Ectodermal cell (in vitro differentiated cells): ENCODE results near the gene PCDH15.
"Not testable (repeated sequence)": the region's sequence is repeated elsewhere in the genome, so short reads cannot be mapped to it uniquely, and the experiment has no call there.

Experiments used
- H3K27ac ChIP-seq: 2 replicates; pipeline ENCODE4 v1.7.0; 2013; ENCODE audit warnings: mild to moderate bottlenecking, low read depth, low read length; ENCODE audit not compliant: insufficient read depth, poor library complexity, severe bottlenecking
- H3K27me3 ChIP-seq: 2 replicates; pipeline ENCODE4 v1.7.0; 2013; ENCODE audit warnings: mild to moderate bottlenecking, low read length; ENCODE audit not compliant: insufficient read depth, control insufficient read depth, poor library complexity, severe bottlenecking
- H3K36me3 ChIP-seq: one replicate; pipeline ENCODE4 v1.7.0; 2013; ENCODE audit warnings: low read length; ENCODE audit not compliant: control insufficient read depth, insufficient read depth
- H3K4me1 ChIP-seq: one replicate; pipeline ENCODE4 v1.7.0; 2013; ENCODE audit warnings: low read length; ENCODE audit not compliant: control insufficient read depth, insufficient read depth
- H3K4me3 ChIP-seq: 2 replicates; pipeline ENCODE4 v1.7.0; 2013; ENCODE audit warnings: low read depth, low read length, control low read depth; ENCODE audit not compliant: insufficient read depth
- H3K9me3 ChIP-seq: 2 replicates; pipeline ENCODE4 v1.7.0; 2013; ENCODE audit warnings: mild to moderate bottlenecking, low read length, moderate library complexity; ENCODE audit not compliant: control insufficient read depth
- WGBS, 2 experiments: methylation state at CpG; one replicate each; pipeline ENCODE4 v1.1.7; 2013; ENCODE audit warnings: missing lambda C conversion rate in 2 of 2; 5-methylcytosine and 5-hydroxymethylcytosine counted together

PCDH15 gene

DNA sequence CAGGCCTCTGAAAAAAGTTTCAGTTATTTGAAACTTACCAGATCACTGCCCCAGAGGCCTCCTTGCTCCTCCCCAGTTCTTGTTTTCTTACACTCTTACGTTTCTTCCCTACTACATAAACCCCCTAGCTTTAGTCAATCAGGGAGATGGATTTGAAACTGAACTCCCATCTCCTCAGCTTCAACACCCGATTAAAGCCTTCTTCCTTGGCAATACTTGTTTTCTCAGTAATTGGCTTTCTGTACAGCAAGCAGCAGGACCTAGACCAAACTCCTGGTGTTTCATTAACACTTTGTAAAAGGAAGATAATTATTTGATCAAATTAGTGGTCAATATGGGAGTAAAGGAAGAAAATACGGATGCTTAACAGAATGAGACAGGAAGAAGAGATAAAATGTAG, 870.4 kb downstream of the PCDH15 start:
- no peak overlapping the region for H3K27ac ChIP-seq
- no peaks in the 10 kb centered on the region for H3K27me3 ChIP-seq
- 64% methylated on average over 3 of the region's 3 CpGs for WGBS, 2 experiments
- H3K36me3 ChIP-seq: no peaks in the 10 kb centered on the region
- no peak overlapping the region for H3K4me3 ChIP-seq
- no peaks in the 10 kb centered on the region for H3K4me1 ChIP-seq
- H3K9me3 ChIP-seq: no peaks in the 10 kb centered on the region

DNA sequence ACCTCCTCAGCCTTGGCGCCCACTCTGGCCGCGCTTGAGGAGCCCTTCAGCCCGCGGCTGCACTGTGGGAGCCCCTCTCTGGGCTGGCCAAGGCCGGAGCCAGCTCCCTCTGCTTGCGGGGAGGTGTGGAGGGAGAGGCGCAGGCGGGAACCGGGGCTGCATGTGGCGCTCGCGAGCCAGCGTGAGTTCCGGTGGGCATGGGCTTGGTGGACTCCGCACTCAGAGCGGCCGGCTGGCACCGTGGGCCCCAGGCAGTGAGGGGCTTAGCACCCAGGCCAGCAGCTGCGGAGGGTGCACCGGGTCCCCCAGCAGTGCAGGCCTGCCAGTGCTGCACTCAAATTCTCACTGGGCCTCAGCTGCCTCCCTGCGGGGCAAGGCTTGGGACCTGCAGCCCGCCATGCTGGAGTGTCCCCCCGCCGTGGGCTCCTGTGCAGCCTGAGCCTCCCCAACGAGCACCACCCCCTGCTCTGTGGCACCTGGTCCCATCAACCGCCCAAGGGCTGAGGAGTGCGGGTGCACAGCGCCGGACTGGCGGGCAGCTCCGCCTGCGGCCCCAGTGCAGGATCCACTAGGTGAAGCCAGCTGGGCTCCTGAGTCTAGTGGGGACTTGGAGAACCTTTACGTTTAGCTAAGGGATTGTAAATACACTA, 876.9 kb downstream of the PCDH15 start:
- not testable (repeated sequence) for H3K27me3 ChIP-seq, H3K27ac ChIP-seq, H3K4me1 ChIP-seq, H3K36me3 ChIP-seq, H3K4me3 ChIP-seq, H3K9me3 ChIP-seq
- WGBS, 2 experiments: 96 to 97% methylated on average over 34 of the region's 34 CpGs

DNA sequence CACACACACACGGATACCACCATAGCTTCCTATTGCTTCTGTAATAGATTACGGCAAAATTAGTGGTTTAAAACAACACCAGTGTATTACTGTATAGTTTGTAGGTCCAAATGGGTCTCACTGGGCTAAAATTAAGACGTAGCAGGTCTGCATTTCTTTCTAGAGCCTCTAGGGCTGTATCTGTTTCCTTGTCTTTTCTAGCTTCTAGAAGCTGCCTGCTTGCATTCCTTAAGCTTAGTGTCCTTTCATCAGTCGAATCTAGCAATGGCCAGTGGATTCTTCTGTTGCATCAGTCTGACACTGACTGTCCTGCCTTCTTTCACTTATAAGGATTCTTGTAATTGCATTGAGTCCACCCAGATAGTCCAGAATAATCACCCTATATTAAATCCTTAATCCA, 882.3 kb downstream of the PCDH15 start:
- Histone ChIP-seq H3K4me1 (no peaks in the 10 kb centered on the region), H3K36me3 (no peaks in the 10 kb centered on the region), H3K27ac (no peak overlapping the region), H3K4me3 (no peak overlapping the region), H3K9me3 (no peaks in the 10 kb centered on the region), H3K27me3 (no peaks in the 10 kb centered on the region)
- WGBS, 2 experiments: 63 to 67% methylated on average over 3 of the region's 4 CpGs

DNA sequence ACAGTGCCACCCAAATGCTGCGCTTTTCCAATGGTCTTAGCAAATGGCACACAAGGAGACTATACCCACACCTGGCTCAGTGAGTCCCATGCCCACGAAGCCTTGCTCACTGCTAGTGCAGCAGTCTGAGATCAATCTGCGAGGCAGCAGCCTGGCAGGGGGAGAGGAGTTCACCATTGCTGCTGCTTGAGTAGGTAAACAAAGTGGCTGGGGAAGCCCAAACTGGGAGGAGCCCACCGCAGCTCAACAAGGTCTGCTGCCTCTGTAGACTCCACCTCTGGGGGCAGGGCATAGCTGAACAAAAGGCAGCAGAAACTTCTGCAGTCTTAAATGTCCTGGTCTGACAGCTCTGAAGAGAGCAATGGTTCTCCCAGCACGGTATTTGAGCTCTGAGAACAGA, 891.2 kb downstream of the PCDH15 start:
- H3K36me3 ChIP-seq: no peaks in the 10 kb centered on the region
- no peak overlapping the region for H3K4me3 ChIP-seq
- no peaks in the 10 kb centered on the region for H3K4me1 ChIP-seq
- 89 to 92% methylated on average over 5 of the region's 5 CpGs for WGBS, 2 experiments
- H3K27me3 ChIP-seq: no peaks in the 10 kb centered on the region
- no peaks in the 10 kb centered on the region for H3K9me3 ChIP-seq
- no peak overlapping the region for H3K27ac ChIP-seq

DNA sequence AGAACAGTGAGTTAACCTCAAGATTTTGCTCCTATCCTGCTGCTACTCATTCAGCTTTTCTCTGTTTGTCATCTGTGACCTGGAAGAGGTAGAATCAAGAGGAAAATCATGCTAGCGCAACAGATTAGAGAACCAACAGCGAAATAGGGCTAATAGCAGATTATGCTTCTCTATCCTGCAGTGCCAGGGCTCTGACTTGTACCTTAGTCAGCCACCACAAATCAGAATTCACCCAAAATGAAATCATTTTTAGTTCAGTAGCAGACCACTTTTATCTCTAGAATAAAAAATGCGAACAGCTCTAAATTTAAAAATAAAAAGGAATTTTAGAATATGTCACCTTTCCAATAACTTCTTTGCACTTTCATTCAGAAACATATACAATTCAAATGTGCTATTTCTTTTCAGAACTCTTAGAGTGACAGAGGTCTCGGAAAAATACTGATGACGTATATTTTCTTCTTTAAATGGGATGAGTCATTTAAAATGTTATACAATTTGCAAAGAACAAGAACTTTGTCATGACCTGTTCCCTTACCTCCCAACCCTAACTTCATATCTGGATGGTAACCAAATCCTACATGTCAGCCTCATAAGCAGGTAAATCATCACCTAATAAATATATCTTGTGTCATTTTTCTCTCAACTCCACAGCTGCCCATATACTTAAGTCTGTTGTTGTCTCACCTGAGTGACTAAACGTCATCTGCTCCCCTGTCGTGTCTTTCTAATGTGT, 896.4 kb downstream of the PCDH15 start:
- 94 to 95% methylated on average over 5 to 6 of the region's 7 CpGs for WGBS, 2 experiments
- H3K27ac ChIP-seq: no peak overlapping the region
- no peaks in the 10 kb centered on the region for H3K36me3 ChIP-seq
- no peaks in the 10 kb centered on the region for H3K4me1 ChIP-seq
- H3K4me3 ChIP-seq: no peak overlapping the region
- H3K27me3 ChIP-seq: no peaks in the 10 kb centered on the region
- no peaks in the 10 kb centered on the region for H3K9me3 ChIP-seq

DNA sequence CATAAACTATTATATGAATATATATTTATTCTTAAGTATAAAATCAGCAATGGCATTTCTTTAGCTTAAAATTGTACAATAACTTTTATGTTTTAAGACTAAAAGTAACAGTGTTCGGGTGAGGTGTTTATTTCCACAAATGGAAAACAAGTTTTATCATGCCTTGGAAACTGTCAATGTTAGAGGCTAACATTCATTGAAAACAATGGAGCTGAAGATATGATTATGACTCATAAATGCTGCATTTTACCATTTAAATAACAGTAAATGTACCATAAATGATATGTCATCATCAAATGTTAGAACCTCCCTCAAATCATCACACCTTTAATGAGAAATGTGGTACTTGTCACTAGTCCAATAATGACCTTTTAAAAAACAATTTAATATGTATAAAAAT, 897.3 kb downstream of the PCDH15 start:
- Histone ChIP-seq H3K27me3 (no peaks in the 10 kb centered on the region), H3K9me3 (no peaks in the 10 kb centered on the region), H3K27ac (no peak overlapping the region), H3K4me1 (no peaks in the 10 kb centered on the region), H3K4me3 (no peak overlapping the region), H3K36me3 (no peaks in the 10 kb centered on the region)
- 89 to 92% methylated on average over 1 of the region's 1 CpG for WGBS, 2 experiments

DNA sequence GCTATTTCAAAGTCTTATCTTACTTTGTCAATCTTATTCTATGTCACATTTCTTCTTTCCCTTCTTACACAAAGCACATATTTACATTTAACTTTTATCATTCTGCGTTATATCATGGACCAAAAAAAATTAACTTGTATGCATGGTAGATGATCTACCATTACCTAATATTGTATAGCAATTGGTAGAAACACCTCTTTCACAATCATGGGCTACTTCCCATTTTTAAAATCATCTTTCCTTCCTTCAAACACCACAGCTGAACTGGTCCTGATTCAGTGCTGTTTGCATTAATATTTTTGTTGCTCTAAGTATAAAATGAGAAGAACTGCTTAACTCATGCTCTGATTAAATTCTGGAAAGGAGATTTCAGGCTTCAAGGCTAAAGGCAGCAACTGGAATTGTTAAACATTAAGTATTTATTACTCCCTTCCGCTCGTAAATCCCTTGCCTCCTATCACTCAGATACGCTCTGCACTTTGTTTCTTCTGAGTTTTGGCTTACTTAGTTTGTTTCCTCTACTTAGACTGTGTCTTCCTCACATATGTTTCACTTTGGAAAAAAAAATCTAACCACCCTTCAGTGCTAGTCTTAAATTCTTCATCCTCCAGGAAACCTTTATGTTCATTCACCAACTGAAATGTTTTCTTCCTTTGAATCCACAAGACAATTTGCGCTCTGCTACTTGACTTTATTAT, 901.4 kb downstream of the PCDH15 start:
- Histone ChIP-seq H3K27me3 (no peaks in the 10 kb centered on the region), H3K9me3 (no peaks in the 10 kb centered on the region)
- WGBS, 2 experiments: 92 to 93% methylated on average over 5 of the region's 5 CpGs

DNA sequence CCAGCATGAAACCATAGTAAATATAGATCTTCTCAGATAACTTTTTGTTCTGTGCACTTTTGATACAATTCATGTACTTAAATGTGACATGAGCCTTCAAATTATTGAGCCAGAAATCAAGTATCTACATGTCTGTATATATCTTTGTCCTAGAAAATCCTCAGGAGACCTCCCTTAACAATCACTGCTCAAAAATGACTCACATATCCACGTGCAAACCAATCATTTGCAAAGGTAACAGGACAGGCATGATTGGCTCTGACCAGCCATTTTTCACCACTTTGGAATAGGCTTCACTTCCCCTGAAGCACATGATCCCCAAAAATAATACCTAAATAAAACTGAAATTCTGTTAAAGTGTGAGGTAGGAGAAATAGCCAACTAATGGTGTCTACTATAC, 902.5 kb downstream of the PCDH15 start:
- H3K4me1 ChIP-seq: no peaks in the 10 kb centered on the region
- 92 to 96% methylated on average over 1 of the region's 1 CpG for WGBS, 2 experiments
- H3K36me3 ChIP-seq: no peaks in the 10 kb centered on the region
- H3K9me3 ChIP-seq: no peaks in the 10 kb centered on the region
- H3K27ac ChIP-seq: no peak overlapping the region
- H3K4me3 ChIP-seq: no peak overlapping the region
- H3K27me3 ChIP-seq: no peaks in the 10 kb centered on the region

More for the DNA sequence above, 901.4 kb downstream of the PCDH15 start:
- H3K4me1 ChIP-seq: no peaks in the 10 kb centered on the region
- H3K4me3 ChIP-seq: no peak overlapping the region
- no peak overlapping the region for H3K27ac ChIP-seq
- no peaks in the 10 kb centered on the region for H3K36me3 ChIP-seq

DNA sequence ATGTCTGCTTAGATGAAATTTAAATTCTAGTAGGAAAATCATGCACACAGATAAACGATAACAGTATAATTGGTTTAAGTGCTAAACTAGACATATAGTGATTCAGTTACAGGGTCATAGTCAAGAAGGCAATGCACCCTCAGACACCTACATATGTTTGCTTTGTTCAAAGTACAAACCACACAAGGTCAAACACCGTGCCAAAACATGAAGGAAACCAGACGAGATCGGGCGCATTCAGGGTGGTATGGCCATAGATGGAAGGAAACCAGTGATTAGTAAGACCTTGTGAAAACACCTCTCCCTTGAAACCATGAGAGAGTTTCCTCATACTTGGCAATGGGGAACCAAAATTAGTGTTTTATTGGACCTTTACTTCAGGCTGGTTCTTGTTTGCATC, 906.9 kb downstream of the PCDH15 start:
- Histone ChIP-seq H3K36me3 (no peaks in the 10 kb centered on the region), H3K27ac (no peak overlapping the region), H3K4me3 (no peak overlapping the region), H3K9me3 (no peaks in the 10 kb centered on the region), H3K27me3 (no peaks in the 10 kb centered on the region), H3K4me1 (no peaks in the 10 kb centered on the region)
- WGBS, 2 experiments: 97 to 99% methylated on average over 5 of the region's 5 CpGs

DNA sequence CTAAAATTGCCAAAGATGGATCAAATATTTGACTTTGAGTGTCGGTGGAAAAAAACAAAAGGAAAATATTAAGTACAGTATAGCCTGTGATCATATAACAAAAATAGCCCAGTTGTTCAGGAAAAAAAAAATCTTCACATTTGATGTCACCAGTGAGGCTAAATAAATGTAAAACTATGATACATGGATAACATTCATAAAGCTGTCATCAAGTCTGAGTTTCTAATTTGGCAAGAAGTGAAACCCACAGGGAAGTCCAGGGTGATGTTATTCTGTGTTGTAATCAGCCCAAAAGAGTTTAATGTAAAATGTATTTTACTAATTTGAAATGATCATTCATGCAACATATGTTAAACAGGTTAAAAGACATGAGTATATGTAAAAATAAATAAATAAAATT, 908.0 kb downstream of the PCDH15 start:
- Histone ChIP-seq H3K4me1 (no peaks in the 10 kb centered on the region), H3K9me3 (no peaks in the 10 kb centered on the region), H3K4me3 (no peak overlapping the region), H3K27me3 (no peaks in the 10 kb centered on the region), H3K36me3 (no peaks in the 10 kb centered on the region), H3K27ac (no peak overlapping the region)
- WGBS, 2 experiments: 89% methylated on average over 1 of the region's 1 CpG; no CpG with 5 or more reads in 1 of the 2 experiments
